ENCODE results near the gene OR6B1. TPM values are rescaled to one million over a fixed set of nuclear protein-coding genes. Genes with fewer than 3 reads are reported as not detected.
"Not testable (repeated sequence)": the region's sequence is repeated elsewhere in the genome, so short reads cannot be mapped to it uniquely, and the experiment has no call there.

OR6B1 gene
- total RNA-seq, 1 donor from 2014 or later = 0.03 TPM

DNA sequence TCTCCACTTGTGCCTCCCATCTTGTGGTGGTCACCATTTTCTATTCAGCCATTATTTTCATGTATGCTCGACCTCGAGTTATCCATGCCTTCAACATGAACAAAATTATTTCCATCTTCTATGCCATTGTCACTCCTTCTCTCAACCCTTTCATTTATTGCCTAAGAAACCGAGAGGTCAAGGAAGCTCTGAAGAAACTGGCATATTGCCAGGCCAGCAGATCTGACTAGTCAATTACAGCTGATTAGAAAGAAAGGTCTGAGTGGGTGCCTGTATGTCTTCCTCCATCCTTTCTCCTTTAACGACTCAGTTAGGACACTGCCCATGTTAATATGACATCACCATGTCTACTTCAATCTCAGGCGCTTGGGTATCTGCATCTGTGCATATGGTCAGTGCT lies 4.6 kb downstream of the OR6B1 start:
- no peak for DNase-seq (ENCODE audit: low read depth)

DNA sequence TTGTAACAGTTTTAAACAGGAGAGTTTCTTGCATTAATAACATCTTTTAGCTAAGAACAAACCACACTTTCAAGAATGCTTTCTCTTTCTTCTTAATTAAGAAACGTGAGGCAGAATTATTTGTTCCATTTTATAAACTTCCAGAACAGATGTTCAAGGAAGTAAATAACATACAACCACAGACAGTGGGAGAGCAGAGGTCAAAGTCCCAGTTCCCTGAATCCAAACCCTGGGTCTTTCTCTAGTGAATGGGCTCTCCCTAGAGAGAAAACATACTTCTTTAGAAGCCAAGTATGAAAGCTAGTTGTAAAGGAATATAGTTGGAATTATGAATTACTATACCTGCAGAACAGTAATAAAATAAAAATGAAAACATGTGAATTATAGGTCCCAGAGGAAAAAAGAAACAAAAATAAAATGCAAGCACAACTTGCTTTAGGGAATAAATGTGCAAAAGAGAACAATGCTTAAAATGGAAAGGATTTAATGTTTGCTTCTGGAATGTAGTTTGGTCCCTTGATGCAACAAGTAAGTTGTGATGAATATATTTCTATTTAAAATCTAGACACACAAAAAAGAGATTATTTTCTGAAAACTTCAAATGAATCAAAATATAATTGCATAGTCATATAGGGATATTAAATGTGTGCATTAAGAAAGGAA lies 6.0 kb downstream of the OR6B1 start:
- DNase-seq (ENCODE audit: low read depth) = peak; percentile 31

DNA sequence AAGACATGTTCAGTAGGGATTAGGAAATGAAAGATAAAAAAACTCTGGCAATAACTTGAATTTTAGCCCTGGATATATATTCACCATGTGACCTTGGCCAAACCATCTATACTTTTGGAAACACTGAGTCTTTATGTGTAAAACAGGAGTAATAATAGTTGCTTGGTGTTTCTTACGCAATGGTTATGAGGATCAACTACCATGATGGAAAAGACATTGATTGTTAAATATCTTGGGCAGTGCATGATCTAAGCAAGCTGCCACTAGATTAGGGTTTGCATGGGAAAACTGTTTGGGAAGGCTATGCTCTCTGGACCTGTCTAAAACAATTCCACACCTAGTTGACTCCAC lies 6.5 kb downstream of the OR6B1 start:
- DNase-seq (ENCODE audit: low read depth) = no peak

DNA sequence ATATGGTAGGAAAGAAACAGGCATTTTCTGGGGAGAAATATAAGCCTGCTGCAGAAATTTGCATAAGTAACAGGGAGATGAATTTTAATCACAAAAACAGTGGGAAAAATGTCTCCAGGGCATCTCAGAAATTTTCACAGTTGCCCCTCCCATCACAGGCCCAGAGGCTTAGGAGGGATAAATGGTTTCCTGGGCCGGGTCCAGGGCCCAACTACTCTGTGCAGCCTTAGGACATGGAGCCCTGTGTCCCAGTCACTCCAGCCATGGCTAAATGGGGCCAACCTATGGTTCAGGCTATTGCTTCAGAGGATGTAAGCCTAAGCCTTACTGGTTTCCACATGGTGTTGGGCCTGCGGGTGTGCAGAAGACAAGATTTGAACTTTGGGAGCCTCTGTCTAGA lies 9.2 kb downstream of the OR6B1 start:
- no peak for DNase-seq (ENCODE audit: low read depth)

DNA sequence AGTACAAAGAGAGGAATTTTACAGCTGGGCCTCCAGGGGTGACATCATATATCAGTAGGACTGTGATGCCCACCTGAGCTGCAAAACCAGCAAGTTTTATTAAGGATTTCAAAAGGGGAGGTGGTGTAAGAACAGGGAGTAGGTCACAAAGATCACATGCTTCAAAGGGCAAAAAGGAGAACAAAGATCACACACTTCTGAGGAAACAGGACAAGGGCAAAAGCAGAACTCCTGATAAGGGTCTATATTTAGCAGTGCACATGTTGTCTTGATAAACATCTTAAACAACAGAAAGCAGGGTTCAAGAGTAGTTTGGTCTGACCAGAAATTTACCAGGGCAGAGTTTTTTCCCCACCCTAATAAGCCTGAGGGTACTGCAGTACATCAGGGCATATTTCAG lies 9.9 kb downstream of the OR6B1 start:
- DNase-seq (ENCODE audit: low read depth) = not testable (repeated sequence)

DNA sequence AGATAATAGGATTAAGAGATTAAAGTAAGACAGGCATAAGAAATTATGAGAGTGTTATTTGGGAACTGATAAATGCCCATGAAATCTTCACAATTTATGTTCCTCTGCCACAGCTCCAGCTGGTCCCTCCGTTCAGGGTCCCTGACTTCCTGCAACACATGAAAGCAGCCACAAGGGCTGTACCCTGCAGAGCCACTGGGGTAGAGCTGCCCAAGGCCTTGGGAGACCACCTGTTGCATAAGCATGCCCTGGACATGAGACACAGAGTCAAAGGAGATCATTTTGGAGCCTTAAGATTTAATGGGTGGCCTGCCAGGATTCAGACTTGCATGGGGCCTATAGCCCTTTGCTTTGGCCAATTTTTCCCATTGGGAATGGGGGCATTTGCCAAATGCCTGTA lies 10.7 kb downstream of the OR6B1 start:
- DNase-seq (ENCODE audit: low read depth) = peak; percentile 38

DNA sequence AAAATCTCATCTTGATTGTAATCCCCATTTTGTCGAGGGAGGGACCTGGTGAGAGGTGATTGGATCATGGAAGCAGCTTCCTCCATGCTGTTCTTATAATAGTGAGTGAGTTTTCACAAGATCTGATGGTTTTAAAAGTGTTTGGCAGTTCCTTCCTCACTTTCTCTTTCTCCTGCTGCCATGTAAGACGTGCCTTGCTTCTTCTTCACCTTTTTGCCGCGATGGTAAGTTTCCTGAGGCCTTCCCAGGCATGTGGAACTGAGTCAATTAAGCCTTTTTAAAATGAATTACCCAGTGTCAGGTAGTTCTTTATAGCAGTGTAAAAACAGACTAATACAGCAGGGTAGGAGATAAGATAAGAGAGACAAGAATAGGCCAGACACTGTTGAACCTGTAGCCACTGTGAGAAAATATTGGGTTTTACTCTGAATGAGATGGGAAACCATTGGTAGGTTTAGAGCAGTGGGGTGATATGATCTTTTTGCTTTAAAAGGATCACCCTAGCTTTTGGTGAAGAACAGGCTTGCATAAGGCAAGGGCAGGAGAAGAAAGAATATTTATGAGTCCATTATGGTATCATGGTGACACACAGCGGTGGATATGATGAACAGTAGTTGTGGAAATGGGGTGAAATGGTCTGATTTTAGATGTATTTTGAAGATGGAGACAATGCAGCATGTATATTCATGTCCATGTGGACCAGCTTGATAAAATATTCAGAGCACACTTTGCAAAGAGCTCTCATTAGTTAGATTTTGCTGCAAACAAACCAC lies 11.5 kb downstream of the OR6B1 start:
- DNase-seq (ENCODE audit: low read depth) = peak; percentile 71

DNA sequence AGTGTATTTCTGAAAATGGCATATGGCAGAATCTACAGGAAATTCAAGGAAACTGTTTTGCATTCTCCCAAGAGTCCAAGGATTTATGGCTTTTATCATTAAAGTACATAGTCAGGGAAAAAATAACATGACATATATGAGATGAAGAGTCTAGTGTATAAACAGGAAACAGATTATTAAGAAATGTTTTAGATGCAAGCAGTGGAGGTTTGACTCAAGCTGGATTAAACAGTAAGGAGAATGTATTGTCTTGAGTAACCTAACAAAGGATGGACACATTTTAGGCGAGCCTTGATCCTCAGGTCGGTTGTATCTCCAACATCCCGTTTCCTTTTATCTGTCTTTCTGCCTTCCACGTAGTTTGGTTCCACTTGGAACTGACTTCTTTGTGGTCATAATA lies 17.9 kb downstream of the OR6B1 start:
- no peak for DNase-seq (ENCODE audit: low read depth)

DNA sequence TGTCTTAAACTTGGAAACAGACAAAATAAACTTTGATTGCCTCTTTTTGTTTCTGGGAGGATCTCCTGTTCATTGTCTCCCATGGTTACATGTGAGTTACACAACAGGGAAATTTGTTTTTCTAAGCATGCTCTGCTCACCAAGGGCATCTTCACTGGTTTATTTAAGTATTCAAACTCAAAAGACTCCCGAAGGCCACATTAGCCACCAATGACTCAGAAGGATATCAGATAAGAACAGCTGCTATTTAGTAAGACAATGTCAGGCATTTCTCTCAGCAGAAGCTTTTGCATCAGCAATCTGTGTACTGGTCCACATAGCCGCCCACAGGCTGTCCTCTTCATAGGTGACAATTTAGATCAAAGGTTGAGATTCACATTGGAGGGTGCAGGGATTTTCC lies 19.3 kb downstream of the OR6B1 start:
- peak; percentile 97 for DNase-seq (ENCODE audit: low read depth)

DNA sequence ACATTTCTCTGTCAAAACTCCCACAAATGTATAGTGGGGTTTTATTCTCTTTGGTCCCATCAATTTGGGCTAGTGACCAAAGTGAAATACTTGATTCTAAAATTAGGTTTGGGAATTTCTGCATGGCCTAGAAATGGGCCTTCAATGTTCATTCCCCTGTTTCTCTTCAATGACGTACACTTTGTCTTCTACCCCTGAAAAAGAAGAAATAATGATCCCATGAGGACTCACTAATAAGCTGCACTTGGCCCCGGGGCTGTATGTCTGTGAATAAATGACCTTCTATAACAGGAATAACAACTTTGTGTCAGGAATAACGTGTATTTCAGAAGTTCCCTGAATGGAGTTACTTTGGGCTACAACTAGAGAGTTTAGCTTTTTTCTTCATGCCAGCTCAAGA lies 20.2 kb downstream of the OR6B1 start:
- no peak for DNase-seq (ENCODE audit: low read depth)

DNA sequence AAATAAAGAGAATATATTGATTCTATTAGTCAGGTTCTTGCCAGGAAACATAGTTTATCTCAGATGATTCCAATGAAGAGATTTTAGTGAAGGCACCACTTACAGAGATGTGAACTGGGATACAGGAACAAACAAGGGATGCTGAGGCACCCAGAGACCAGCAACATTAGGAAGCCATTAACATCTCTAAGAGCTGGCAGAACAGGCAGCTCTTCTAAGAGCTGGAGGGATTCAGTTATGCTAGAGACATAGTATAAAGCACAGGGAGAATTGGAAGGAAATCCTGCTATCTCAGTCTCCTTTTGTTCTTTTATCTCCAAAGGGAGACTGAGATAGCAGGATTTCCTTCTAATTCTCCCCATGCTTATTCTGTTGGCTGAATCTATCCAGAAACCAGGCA lies 22.0 kb downstream of the OR6B1 start:
- no peak for DNase-seq (ENCODE audit: low read depth)

DNA sequence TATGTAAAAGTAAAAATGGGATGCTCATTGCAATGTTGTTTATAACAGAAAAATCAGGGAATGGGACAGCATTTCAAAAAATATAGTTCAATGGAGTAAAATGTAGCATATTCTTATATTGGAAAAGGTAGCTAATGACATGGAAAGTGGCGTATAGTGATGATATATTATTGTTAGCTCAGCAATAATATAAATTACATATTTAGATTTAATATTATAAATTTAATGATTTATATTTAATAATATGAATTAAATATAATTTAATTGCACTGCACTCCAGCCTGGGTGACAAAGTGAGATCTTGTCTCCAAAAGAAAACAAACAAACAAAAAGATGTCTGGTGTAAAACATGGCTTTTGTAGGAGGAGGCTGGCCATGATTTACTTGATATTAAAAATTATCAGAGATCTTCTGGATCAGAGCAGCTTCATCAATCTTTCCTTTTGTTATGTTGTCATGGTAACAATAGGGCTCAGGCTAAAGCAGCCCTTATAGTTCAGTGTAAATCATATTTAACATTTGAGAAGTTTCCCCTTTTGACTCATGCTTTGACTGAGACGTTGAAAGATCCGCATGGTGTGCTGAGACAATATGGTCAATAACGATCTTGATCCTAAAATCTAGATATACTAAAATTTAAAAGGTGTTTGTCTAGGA lies 23.2 kb downstream of the OR6B1 start:
- no peak for DNase-seq (ENCODE audit: low read depth)

DNA sequence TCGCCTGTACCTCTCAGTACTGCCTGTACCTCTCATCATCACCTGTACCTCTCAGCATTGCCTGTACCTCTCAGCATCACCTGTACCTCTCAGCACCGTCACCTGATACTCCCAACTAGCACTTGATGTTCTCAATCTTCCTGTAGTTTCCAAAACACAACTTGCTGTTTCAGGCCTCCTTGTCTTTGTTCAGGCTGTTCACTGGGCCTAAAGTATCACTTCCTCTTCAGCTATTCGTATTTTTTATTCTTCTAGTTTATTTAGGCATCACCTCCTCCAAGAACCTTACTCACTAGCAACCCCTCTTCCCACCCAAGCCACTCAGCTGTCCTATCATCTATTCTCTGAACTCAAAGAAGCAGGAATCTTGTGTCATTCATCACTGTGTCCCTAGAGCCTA lies 24.1 kb downstream of the OR6B1 start:
- DNase-seq (ENCODE audit: low read depth) = no peak

DNA sequence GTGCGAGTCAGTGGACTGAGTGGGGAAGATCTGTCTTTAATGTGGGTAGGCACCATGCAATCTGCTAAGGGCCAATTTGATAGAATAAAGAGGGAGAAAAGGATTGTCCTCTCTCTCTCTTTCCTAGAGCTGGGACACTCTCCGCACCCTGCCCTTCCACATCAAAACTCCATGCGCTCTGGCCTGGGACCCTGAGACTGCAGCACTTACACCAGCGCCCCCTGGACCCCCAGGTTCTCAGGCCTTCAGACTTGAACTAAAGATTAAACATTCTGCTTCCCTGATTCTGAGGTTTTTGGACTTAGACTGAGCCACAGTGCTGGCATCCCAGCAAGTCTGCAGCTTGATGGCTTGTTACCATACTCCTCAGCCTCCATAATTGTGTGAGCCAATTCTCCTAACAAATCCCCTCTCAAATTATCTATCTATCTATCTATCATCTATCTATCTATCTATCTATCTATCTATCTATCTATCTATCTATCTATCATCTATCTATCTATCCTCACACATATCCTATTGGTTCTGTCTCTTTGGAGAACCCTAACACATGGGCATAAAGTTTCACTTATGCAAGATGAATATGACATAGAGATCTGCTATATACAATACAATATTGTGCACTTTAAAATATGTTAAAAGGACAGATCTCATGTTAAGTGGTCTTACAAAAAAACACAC lies 26.2 kb downstream of the OR6B1 start:
- no peak for DNase-seq (ENCODE audit: low read depth)

DNA sequence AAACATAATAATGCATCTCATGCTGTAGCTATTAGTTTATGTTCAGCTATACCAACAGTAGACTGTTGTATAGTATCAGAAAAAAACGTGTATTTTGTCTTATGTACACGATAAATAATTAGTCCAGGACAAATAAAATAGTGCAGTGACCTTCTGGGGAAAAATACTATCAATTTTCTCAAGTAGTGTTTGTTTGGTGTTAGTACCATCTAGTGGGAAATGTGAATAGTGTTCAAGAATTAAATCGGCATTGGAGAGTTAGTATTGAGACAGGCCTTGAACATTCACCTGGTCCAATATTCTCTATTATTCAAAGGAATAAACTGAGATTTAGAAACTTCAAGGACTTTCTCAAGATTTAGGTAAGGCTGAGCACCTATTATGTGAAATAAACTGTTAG lies 26.9 kb downstream of the OR6B1 start:
- DNase-seq (ENCODE audit: low read depth) = peak; percentile 60

DNA sequence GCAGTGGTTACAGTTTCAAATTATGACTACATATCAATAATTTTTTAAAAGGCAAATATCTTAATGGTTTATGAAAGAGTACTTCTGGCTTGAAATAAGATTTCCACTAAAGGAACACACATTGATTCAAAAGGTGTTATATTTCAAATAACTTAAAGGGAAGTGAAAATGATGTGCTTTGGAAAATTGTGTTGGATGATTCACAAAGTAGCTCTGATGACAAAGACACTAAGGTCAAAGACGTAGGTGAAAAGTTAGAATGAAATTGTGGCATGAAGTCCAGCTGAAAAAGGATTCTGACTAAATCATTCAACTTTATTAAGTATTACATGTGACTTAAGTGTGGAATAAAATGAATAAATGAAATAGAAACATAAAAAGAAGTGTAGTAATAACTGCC lies 27.9 kb downstream of the OR6B1 start:
- no peak for DNase-seq (ENCODE audit: low read depth)

DNA sequence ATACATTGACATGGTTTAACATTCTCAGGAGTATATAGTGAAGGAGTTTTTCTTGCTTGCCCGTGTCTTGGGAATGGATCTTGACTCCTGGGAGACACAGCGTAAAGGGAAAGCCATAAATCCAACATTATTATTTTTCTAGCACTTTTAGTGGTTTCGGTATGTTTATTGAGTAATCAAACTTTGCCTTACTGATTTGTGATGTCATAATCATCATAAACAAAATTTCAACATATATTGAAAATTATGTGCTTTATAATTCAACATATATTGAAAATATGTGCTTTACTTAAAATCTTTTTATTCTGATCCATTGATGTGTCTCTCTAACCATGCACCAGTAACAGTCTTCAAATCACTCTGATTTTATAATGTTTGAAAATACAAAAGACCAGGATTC lies 28.4 kb downstream of the OR6B1 start:
- DNase-seq (ENCODE audit: low read depth) = no peak

DNA sequence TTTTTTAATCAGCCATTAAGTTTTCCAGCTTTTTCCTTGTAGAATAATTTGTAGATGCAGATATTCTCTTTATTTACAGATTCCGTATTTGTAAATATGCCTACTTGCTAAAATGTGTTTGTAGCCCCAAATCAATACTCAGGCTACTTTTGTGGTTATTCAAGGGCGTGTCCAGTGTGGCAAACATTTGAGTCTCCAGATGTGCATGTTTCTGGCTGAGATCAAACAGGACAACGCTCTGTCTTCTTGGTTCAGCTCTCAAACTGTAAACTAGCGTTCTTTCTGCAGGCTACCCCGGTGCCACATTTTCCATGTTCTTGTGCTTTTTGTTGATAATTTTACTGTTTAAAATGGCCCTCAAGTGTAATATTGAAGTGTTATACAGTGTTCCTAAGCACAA lies 32.4 kb downstream of the OR6B1 start:
- no peak for DNase-seq (ENCODE audit: low read depth)

DNA sequence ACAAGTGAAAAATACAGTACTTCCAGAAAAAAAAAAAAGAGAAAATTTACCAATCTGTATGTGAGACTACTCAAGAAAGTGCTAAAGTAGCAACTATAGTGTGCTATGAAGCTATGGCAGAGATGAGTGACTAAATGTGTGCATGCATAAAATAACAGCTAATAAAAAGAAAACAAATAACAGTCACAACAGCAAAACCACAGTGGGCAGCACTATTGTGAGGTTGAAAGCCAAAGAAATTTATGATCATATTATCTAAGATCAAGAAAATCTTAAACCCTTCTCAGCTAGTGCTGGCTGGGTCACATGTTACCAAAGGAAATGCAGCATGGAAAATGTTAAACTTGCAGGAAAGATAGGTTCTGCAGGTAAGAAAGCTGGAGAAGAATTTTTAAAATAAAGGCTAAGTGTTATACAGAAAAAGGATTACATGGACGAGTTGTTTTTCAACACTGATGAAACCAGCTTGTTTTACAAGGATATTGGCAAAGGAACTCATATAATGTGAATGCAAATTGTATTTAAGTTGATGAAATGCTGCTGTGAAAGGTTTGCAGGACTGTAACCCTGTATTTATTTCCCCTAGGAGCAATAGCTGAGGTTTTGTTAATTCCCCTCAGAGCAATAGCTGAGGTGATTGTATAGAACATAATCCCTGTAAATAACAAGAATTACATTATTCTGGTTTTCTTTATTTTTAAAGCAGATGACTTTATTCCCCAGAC lies 33.0 kb downstream of the OR6B1 start:
- no peak for DNase-seq (ENCODE audit: low read depth)

DNA sequence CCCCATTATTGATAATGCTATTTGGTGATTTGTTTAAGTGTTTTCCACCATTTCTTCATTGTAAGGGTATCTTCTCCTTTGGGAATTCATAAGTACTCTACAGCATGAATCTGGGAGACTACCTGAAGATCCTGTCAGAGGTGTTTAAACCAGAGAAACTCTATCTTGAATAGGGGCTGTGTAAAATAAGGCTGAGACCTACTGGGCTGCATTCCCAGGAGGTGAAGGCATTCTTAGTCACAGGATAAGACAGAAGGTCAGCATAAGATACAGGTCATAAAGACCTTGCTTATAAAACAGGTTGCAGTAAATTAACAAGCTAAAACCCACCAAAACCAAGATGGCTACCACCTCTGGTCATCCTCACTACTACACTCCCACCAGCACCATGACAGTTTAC lies 35.3 kb downstream of the OR6B1 start:
- no peak for DNase-seq (ENCODE audit: low read depth)

DNA sequence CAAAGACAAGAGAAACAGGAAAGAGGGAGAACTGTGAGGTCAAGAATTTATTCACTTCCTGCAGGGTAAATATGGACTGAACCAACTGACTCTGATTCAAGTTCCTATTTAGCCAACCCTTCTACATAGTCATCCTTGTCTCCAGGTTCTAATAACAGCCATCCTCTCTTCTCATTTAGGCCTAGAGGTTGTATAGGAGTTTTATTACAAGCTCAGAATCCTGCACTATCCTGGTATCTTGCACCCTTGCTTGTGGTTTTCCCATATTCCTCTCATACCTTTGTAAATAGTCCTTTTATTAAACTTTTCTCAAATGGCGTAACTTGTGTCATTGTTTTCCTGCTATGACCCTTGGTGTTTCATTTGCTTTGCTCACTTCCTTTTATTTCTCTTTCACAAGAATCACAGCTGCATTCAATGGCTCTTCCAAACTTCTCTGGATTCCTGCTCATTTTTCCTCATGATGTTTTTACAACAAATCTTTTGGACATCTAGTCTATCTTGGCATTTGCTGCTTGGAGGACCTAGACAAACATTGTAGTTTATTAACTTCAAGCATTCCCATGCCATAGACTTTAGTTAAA lies 36.3 kb downstream of the OR6B1 start:
- DNase-seq (ENCODE audit: low read depth) = no peak
